Prostate gland (tissue), 2 donors: ENCODE data around the gene NXF1.

Experiments used
- POLR2A ChIP-seq: fragments of 450-650 bp; IDR thresholded peaks from one replicate; pipeline ENCODE4 v1.6.1; 2016; ENCODE audit warnings: antibody characterized with exemption, mild to moderate bottlenecking
- POLR2AphosphoS5 ChIP-seq: sonication (generic); formaldehyde crosslinking; IDR thresholded peaks from one replicate; pipeline ENCODE4 v1.6.1; 2017; ENCODE audit warnings: antibody characterized with exemption
- TF ChIP-seq, protein P1 (sequence below), 4 experiments: fragments of 200-600 bp in 2 of 4; fragments of 450-650 bp in 2 of 4; sonication (generic) in 2 of 4; IDR thresholded peaks; 1 replicate in 3 of 4; 2 replicates in 1 of 4; pipeline ENCODE4 v1.5.1; 2016 to 2019; ENCODE audit warnings: antibody characterized with exemption in 4 of 4, mild to moderate bottlenecking in 2 of 4, moderate library complexity in 2 of 4

DNA sequence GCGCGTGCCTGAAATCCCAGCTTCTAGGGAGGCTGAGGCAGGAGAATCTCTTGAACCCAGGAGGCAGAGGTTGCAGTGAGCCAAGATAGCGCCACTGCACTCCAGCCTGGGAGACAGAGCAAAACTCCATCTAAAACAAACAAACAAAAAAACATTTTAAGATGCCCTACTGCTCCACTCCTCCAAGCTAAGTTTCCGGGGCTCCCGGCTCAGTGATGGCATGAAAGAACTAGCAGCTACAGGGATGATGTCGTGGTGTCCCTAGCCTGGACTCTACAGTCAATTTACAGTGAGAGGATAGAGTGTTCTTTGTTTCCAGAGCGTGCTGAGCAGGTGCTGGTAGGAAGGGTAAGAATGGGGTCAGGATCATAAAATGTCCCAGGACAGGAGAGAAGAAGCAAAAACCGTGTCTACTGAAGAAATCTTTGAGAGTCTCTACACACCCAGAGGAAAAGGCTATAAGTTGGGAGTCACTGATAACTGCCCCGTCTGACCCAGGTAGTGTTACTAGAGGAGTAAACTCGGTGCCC lies 50.1 kb downstream of the NXF1 start:
- TF ChIP-seq, protein P1, sequence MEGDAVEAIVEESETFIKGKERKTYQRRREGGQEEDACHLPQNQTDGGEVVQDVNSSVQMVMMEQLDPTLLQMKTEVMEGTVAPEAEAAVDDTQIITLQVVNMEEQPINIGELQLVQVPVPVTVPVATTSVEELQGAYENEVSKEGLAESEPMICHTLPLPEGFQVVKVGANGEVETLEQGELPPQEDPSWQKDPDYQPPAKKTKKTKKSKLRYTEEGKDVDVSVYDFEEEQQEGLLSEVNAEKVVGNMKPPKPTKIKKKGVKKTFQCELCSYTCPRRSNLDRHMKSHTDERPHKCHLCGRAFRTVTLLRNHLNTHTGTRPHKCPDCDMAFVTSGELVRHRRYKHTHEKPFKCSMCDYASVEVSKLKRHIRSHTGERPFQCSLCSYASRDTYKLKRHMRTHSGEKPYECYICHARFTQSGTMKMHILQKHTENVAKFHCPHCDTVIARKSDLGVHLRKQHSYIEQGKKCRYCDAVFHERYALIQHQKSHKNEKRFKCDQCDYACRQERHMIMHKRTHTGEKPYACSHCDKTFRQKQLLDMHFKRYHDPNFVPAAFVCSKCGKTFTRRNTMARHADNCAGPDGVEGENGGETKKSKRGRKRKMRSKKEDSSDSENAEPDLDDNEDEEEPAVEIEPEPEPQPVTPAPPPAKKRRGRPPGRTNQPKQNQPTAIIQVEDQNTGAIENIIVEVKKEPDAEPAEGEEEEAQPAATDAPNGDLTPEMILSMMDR (IDR thresholded peaks at IDR 0.05), result no peak
- TF ChIP-seq POLR2A (no peak), POLR2AphosphoS5 (no peak)
